HL-60 (cell line): Measurements from ENCODE around the gene DERA.

Experiments
- CTCF ChIP-seq: IDR thresholded peaks from one replicate; pipeline ENCODE4 v1.5.1; 2011; ENCODE audit warnings: low read length, control low read depth, inconsistent platforms; ENCODE audit not compliant: insufficient read depth
- SPI1 ChIP-seq: IDR thresholded peaks from 2 replicates; pipeline ENCODE4 v1.6.1; 2012; ENCODE audit warnings: low read depth, mild to moderate bottlenecking, borderline replicate concordance

- TF ChIP-seq CTCF = no peak
- TF ChIP-seq SPI1 = no peak
These were observed 159.0 kb downstream of the DERA start for GRCh38 chr12:16070113-16070512.
